ENCODE data around the gene OPRD1.
A peak's percentile ranks its signal among the peaks of the same experiment; 100 is the strongest.

OPRD1 gene

GRCh38 chr1:28833381-28833780 is 21.4 kb downstream of the OPRD1 start (continued):
- TF ChIP-seq ZNF398 (tag by site-specific recombination; IDR thresholded peaks at IDR 0.05): no peak
- no peak for TF ChIP-seq ZNF571 (tag by site-specific recombination; IDR thresholded peaks at IDR 0.05)
- TF ChIP-seq ZNF302 (tag by site-specific recombination; IDR thresholded peaks at IDR 0.05; ENCODE audit: low read depth): no peak
- TF ChIP-seq ZNF785 (tag by site-specific recombination; IDR thresholded peaks at IDR 0.05): no peak
- TF ChIP-seq ZNF776 (tag by site-specific recombination; IDR thresholded peaks at IDR 0.05; ENCODE audit: borderline replicate concordance): no peak
- no peak for TF ChIP-seq ZNF121 (tag by site-specific recombination; IDR thresholded peaks at IDR 0.05)
- TF ChIP-seq ZNF791 (tag by site-specific recombination; IDR thresholded peaks at IDR 0.05): no peak
- TF ChIP-seq INSM2 (tag by site-specific recombination; IDR thresholded peaks at IDR 0.05): no peak
- TF ChIP-seq TRIM28 (IDR thresholded peaks at IDR 0.05; ENCODE audit: borderline replicate concordance, low read length): no peak
- TF ChIP-seq ZNF18 (tag by site-specific recombination; IDR thresholded peaks at IDR 0.05): no peak

- no peaks in the 10 kb centered on the region for H3K9me3 ChIP-seq (ENCODE audit: control insufficient read depth, insufficient read depth, low read depth, low read length)
- POLR2A ChIA-PET: no interaction called here
- no peaks in the 10 kb centered on the region for H3K4me1 ChIP-seq (ENCODE audit: control insufficient read depth, insufficient read depth, low read length)
- H3K4me3 ChIP-seq (ENCODE audit: low read depth, low read length): no peak overlapping the region
- H3K36me3 ChIP-seq (ENCODE audit: control insufficient read depth in 2 of 2, insufficient read depth in 1 of 2, low read length in 2 of 2): no peaks in the 10 kb centered on the region
- TF ChIP-seq SP7 (tag by site-specific recombination; IDR thresholded peaks at IDR 0.05) (peak; percentile 85), ELK4 (IDR thresholded peaks at IDR 0.05; ENCODE audit: borderline replicate concordance, low read depth, low read length) (no peak), ZBTB44 (tag by site-specific recombination; IDR thresholded peaks at IDR 0.05) (peak; percentile 33; the same call in 1 of the 2 replicates), ZNF558 (tag by site-specific recombination; IDR thresholded peaks at IDR 0.05) (no peak), ZBTB17 (tag by site-specific recombination; IDR thresholded peaks at IDR 0.05) (0 out of 2 replicates have a peak, but pooled peaks have one; percentile 21)
- no peak overlapping the region for H3K27ac ChIP-seq (ENCODE audit: extremely low read depth, low read depth, low read length)
- CTCF ChIA-PET: interaction anchor here (0.5 to 1.8 kb wide), 4 partner anchors 14 to 210 kb away, joined by 3 to 4 read pairs (median 3); no protein-coding TSS in a partner anchor
Observed at GRCh38 chr1:28835237-28835650, 23.3 kb downstream of the OPRD1 start.

- H3K4me1 ChIP-seq (ENCODE audit: control insufficient read depth, insufficient read depth, low read length): no peaks in the 10 kb centered on the region
- CTCF ChIA-PET: interaction anchor here (0.7 to 1.7 kb wide), 7 partner anchors 15 to 980 kb away, joined by 3 to 8 read pairs (median 3); no protein-coding TSS in a partner anchor
- H3K27ac ChIP-seq (ENCODE audit: extremely low read depth, low read depth, low read length): no peak overlapping the region
- POLR2A ChIA-PET: interaction anchor here (0.6 kb wide), 1 partner anchor 188 kb away, joined by 3 read pairs; no protein-coding TSS in a partner anchor
- H3K9me3 ChIP-seq (ENCODE audit: control insufficient read depth, insufficient read depth, low read depth, low read length): no peaks in the 10 kb centered on the region
- H3K36me3 ChIP-seq (ENCODE audit: control insufficient read depth in 2 of 2, insufficient read depth in 1 of 2, low read length in 2 of 2): no peaks in the 10 kb centered on the region
- no peak overlapping the region for H3K4me3 ChIP-seq (ENCODE audit: low read depth, low read length)
- TF ChIP-seq ZSCAN16 (tag by site-specific recombination; IDR thresholded peaks at IDR 0.05) (no peak), ZFHX2 (tag by site-specific recombination; conservative IDR thresholded peaks at IDR 0.05) (no peak), ZNF555 (tag by site-specific recombination; conservative IDR thresholded peaks at IDR 0.05) (no peak), ZNF580 (tag by site-specific recombination; IDR thresholded peaks at IDR 0.05) (no peak), ZNF433 (tag by site-specific recombination; IDR thresholded peaks at IDR 0.05; ENCODE audit: low read depth) (no peak), ZNF600 (tag by site-specific recombination; IDR thresholded peaks at IDR 0.05) (no peak), ZBTB1 (tag by site-specific recombination; IDR thresholded peaks at IDR 0.05) (no peak), ZBTB10 (tag by site-specific recombination; IDR thresholded peaks at IDR 0.05) (no peak)
Observed at GRCh38 chr1:28836421-28836956, 24.5 kb downstream of the OPRD1 start.

All from HEK293 (cell line).